LNCAP (cell line): Measurements from ENCODE around the gene MACROD1.

Source experiments
- CTCF ChIP-seq: fragments of 450-650 bp; IDR thresholded peaks from 2 replicates; pipeline ENCODE4 v1.5.1; 2017; ENCODE audit warnings: mild to moderate bottlenecking

The MACROD1 gene

GRCh38 chr11:64088162-64089026 is 77.5 kb downstream of the MACROD1 start:
- peak; percentile 54; the same call in 1 of the 2 replicates for TF ChIP-seq CTCF

GRCh38 chr11:64086258-64087123 is 79.4 kb downstream of the MACROD1 start:
- no peak for TF ChIP-seq CTCF

DNA sequence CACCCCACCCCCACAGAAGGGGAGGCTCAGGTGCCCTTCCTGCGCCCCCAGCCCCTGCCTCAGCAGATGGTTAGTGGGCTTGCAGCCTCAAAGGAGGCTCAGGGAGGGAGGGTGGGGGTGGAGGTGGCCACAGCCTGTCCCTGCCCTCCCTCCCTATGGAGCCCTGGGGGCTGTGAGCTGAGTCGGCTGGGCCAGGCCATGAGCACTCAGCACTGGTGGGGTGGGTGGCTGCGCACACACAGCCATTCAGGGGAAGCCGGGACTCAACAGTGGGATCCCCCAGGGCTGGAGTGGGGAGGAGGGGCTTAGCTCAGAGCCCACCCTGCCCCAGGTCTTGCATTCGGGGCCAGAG is 80.0 kb downstream of the MACROD1 start:
- TF ChIP-seq CTCF, result no peak

DNA sequence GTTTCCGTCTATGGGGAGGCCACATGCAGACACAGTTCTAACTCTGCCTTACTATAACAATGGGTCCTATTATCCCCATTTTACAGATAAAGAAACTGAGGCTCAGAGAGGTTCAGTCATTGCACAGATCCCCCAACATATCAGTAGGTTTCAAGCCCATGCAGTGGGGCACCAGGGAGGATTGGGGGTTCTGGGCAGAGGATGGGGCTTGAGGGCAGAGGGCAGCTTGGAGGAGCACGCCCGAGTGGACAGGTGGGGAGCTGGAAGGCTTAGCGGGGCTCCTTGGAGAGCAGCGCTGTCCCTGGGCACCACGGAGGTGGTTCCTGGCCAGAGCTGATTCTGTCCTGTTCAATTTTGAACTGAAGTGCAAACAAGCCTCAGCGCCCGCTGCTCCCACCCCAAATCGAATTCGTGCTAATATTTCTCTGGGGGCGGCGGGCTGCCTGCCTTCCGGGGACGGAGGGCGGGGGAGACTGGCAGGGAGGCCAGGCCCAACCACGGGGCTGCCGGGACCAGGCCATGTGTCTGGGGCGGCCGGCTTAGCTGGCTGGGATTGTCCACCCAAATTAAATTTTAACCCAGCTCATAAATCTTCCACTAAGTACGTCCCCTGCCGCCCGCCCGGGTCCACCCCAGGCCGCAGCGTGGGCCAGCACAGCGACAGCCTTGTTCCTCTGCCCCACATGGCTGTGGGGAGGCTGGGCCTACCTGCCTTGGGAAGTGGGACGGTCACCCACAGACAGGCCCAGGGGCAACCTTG is 80.8 kb downstream of the MACROD1 start:
- no peak for TF ChIP-seq CTCF

DNA sequence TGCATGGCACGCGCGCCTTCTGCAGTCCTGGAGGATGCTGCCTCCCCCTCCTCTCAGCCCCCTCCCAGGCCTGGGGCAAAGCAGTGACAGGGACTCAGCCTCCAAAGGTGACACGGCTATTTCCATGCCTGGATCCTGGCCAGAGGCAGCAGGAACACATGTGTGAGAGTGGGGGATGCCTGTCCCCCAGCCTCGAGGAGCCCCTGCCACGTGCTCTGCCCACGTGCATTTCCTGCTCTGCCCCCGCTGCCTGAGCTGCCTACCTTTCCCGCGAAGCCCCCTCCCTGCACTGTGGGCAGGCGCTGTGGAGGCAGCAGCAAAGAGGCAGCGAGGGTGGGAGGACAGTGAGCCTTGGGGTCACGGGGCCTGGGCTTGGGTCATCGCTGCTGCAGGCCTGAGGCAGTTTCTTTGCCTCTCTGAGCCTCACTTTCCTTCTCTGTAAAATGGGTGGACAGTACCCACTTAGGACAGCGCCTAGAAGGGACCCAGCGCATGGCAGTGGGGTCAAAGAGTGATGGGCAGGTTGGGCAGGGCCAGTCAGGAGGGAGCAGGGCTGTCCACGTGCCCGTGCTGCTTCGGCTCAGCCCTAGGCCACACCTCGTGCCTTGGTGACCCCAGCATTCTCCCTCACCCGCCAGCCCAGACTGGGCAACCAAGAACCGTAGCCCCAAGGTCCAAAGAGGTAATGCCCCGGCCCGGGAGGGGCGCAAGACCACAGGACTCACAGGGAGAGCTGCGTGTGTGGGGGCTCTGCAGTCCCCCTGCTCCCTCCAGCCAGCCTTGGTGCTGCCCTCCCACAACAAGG is 81.6 kb downstream of the MACROD1 start:
- no peak for TF ChIP-seq CTCF

- no peak for TF ChIP-seq CTCF
Observed at GRCh38 chr11:64083398-64084080, 82.4 kb downstream of the MACROD1 start.
